Fibroblast of skin of scalp (primary cell): ENCODE results near the gene TMC3.

ENCODE experiments used
- DNase-seq: peaks from one replicate; pipeline ENCODE4 v3.0.0-alpha.2; 2013

Gene TMC3

GRCh38 chr15:81343371-81343770, 30.6 kb downstream of the TMC3 start:
- DNase-seq: no peak

DNA sequence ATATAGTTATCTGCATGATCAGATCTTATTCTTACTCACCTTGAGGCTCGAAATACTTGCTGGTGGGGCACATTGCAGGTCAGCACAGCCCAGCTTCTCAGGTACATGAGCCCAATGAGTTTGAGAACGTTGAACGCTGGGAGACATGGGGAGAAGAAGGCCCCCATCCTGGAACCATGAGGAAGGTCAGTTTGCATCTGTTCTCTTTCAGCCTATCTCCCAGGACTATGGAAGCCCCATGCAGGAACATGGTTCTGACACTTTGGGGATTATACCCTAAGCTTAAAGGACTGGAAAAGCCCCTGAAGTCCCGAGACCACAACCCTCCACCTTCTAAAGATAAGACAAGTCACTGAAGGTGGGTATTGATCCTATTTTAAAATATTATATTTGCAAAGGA, 32.7 kb downstream of the TMC3 start:
- no peak for DNase-seq

GRCh38 chr15:81339851-81340250, 34.2 kb downstream of the TMC3 start:
- no peak for DNase-seq

- DNase-seq: no peak
These were observed 34.7 kb downstream of the TMC3 start for GRCh38 chr15:81339321-81339720.

DNA sequence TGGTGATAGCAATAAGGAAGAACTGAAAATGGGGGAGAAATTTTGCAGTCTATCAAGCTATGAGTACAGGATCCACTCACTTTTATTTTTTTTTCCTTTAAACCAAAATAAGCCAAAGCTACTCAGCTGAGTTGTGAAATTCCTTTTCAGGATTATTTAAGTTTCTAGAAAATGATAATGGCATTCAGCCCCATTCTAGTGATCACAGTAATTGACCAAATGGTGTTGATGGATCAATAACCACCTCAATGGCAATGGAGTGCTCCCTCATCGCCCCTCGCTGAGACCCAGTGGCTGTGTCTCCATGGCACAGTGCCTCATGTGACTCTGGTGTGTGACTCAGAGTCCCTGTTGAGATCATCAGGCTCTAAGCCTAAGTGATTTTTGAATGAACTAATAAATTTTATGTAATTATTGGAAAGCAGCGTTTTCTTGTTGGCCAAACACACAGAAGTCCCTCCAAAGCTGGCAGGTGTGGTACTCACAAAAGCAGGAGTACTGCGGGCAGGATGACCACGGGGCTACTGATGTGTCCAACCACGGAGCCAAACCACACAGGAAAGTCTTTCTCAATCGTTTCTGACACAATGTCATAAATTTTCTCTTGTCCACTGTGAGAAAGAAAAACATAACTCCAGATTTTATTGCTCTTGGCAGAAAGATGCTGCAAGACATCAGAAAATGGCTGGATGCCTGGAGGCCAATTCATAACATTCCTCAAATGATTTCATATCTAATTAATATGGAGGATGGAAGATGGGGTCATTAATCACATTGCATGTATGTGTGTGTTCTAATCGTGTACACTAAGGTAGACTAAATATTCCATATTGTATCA, 35.6 kb downstream of the TMC3 start:
- DNase-seq: peak; percentile 96

GRCh38 chr15:81337713-81338157, 36.3 kb downstream of the TMC3 start:
- DNase-seq: peak; percentile 23

GRCh38 chr15:81337241-81337640, 36.8 kb downstream of the TMC3 start:
- DNase-seq: no peak

GRCh38 chr15:81336568-81336967, 37.4 kb downstream of the TMC3 start:
- DNase-seq: peak; percentile 44

GRCh38 chr15:81335631-81336030, 38.4 kb downstream of the TMC3 start:
- no peak for DNase-seq

- DNase-seq: no peak
These were observed 39.1 kb downstream of the TMC3 start for GRCh38 chr15:81334768-81335435.

DNA sequence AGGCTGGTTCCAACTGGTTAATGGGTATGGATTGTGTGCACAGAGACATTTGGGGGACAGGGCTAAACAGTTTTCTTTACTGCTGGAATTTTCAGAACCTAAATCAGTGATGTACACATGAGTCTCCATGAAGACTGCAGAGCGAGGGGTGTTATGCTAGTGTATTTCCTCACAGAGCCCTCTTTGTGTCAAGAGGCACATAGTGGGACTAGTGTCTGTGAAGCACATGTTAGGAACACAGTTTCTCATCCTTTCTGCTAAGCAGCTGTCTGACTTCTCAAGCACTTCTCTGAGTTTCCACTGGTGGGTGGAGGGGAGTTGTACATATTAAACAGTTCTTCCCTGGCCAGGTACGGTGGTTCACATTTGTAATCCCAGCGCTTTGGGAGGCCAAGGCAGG, 40.6 kb downstream of the TMC3 start:
- no peak for DNase-seq

GRCh38 chr15:81332326-81332725, 41.7 kb downstream of the TMC3 start:
- no peak for DNase-seq

DNA sequence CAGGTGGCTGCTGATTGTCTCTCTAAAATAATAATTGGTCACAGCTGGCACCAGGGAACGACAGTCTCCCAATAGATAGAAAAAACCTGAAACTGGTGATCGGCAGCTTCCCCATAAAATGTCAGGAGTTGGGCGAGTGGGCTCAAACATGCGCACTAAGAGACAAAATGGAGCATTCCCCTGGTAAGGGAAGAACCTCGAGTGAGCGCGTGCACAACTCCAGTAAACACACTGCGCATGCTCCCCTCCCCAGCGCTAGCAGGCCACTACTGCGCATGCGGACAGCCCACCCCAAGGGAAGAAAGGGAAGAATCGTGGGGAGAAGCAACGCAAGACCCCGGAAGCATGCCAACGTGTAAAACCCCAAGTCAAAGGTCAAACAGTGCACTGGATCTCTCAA, 42.4 kb downstream of the TMC3 start:
- DNase-seq: no peak

- peak; percentile 18 for DNase-seq
These were observed 42.9 kb downstream of the TMC3 start for GRCh38 chr15:81331141-81331540.

DNA sequence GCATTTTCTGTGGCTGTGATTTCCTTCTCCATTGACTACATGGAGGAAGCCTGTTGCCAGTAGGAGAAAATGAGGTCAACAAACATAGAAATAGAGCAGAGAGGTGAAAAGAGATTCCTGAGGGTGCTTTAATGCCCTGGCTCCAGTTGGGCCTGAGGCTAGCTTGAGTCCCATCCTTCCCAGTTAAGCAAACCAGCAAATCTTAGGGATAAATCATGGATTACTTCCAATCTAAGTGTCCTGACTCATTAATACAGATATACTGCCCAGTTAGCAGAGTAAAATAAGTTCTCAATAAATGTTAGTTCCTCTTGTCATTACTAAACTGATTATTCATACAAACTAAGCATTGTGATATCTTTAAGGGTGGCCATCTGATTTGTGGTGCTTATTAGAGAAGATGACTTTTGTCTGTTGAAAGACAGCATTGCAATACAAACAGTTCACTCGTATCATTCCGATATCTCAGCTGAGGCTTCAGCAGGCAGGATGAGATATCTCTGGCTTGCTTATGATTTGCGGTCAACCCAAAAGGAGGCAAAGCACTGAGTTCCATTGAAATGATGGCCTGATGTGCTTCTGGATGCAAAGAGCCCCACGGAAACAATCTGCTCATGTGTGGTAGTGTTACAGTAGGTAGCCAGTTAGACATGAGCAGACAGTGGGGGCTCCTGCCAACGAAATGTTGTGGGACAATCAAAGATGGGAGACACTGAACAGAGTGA, 43.5 kb downstream of the TMC3 start:
- no peak for DNase-seq

GRCh38 chr15:81329446-81329845, 44.6 kb downstream of the TMC3 start:
- no peak for DNase-seq

- DNase-seq: peak; percentile 90
These were observed 46.5 kb downstream of the TMC3 start for GRCh38 chr15:81327516-81327915.

- no peak for DNase-seq
These were observed 47.4 kb downstream of the TMC3 start for GRCh38 chr15:81326466-81327212.

- DNase-seq: peak; percentile 97
These were observed 49.8 kb downstream of the TMC3 start, which contains the start of gene STARD5 for GRCh38 chr15:81323944-81324881. Gene STARD5, minus strand, starts transcription at chr15:81324141. Its CDS starts 42 bp downstream, at chr15:81324099.

DNA sequence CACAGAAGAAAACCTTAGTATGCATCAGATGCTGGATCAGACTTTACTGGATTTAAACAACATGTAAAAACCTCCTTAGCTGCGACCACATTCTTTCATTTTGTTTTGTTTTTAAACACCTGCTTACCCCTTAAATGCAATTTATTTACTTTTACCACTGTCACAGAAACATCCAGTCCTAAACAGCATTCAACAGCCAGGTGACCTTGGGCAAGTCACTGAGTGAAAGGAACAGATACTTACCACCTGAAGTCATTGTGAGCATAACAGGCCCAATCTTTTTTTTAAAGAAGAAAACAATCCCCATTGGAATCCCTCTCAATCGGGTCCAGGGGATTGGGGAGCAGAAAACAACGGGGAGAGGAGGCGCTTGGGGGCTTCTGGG, 50.5 kb downstream of the TMC3 start:
- DNase-seq: no peak

DNA sequence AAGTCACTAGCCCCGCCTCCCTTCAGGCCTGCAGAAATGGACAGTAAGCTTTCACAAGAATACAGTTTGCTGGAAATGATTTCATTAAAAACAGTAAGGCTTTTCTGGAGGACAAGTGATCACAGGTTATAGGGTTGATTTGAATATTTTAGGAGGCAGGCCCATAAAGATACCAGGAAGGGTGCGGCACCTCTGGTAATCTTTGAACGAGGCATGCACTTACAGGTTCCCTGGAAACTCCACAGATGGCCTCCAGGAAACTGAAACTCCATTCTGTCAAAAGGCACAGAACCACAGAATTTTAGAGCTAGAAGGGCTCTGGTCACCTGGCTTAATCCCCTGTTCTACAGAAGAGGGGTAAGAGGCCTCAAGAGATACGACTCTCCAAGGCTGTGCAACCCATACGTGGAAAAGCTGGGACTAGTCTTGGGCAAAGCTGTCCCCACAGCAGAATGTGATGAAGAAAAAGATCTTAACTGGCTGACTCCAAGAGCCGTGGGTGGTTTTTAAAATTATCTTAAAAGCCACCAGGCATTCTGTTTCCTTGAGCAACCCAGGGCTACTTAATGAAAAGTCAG, 51.2 kb downstream of the TMC3 start:
- no peak for DNase-seq
